Measurements from ENCODE around the gene C17orf78. TPM values are rescaled to one million over a fixed set of nuclear protein-coding genes. Genes with fewer than 3 reads are reported as not detected.
"Not testable (repeated sequence)": the region's sequence is repeated elsewhere in the genome, so short reads cannot be mapped to it uniquely, and the experiment has no call there.

C17orf78 gene
- total RNA-seq, 1 donor from 2014 or later, result not detected

DNA sequence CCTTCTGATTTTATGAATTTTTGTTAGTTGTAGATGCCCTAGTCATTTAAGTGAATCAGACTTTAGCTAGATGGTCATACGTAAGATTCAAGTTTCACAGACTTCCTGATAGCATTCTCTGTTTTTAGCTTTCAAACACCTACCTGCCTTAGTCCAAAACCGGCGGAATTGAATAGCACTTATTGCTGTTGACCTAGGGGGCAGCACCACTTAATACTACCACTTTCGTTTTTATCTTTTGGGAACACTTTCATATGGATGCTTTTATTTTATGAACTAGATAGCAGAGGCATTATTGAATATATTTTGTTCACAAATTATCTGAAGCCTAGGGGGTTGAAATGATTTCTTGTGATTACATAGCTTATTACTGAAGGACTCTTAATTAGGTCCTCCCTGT is 62.4 kb downstream of the C17orf78 start:
- no peak for DNase-seq (ENCODE audit: low read depth in 2 of 2)

DNA sequence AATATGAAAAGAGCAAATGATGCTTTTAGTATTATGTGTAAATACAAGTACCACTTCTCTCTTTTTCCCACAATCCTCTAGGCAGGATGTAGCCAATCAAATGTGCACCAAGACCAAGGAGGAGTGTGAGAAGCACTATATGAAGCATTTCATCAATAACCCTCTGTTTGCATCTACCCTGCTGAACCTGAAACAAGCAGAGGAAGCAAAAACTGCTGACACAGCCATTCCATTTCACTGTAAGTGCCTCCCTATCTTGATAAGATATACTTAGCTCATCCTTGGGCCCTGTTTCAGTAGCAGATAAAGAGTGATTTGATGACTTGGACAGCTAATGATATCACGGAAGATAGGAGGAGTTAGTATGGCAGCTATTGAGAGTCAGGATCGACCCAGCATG is 64.6 kb downstream of the C17orf78 start:
- no peak for DNase-seq (ENCODE audit: low read depth in 2 of 2)

DNA sequence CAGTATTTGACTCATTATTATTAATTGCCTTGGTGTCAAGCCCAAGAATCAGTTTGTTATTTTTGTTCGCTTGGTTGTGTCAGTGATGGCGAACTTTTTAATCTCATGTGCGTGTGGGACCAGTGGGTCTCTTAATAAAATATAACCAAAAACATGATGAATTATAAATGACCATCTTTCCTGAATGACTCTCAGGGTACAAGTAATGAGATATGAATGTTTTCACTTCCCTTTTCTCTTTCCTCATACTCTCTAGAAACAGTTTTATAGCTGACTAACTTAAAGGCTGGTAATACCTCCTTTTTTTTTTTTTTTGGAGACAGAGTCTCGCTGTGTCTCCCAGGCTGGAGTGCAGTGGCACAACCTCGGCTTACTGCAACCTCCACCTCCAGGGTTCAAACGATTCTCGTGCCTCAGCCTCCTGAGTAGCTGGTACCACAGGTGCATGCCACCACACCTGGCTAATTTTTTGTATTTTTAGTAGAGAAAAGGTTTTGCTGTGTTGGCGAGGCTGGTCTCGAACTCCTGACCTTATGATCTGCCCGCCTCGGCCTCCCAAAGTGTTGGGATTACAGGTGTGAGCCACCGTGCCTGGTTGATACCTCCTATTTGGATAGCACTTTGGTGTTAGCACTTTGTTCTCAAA is 65.7 kb downstream of the C17orf78 start:
- not testable (repeated sequence) for DNase-seq (ENCODE audit: low read depth in 2 of 2)

Other genes with a start within 250 kb of the C17orf78 start
- gene ACACA, start 30.9 kb downstream of the C17orf78 start, total RNA-seq, result 30.6 and 41.2 TPM in 2 replicates
- 11.9 and 13.4 TPM in 2 replicates for gene TADA2A, start 30.9 kb downstream of the C17orf78 start, total RNA-seq
- gene DUSP14, start 113.9 kb downstream of the C17orf78 start, total RNA-seq, result 21.1 and 23.5 TPM in 2 replicates
- 12.6 and 17.7 TPM in 2 replicates for gene SYNRG, start 233.4 kb downstream of the C17orf78 start, total RNA-seq